ENCODE data around the gene MAPK4.

DNA sequence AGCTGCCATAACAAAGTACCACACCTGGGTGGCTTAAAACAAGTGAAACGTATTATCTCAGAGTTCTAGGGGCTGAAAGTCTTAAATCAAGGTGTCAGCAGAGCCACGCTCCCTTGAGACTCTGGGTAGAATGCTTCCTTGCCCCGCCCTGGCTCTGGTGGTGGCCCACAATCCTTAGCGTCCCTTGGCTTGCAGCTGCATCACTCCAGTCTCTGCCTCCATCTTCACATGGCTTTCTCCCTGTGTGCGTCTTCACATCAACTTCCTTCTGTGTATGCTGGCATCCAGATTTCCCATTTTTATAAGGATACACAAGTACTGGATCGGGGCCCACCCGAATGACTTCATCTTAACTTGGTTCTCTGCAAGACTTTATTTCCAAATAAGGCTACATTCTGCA, 197.5 kb downstream of the MAPK4 start:
- TF ChIP-seq, protein P1, sequence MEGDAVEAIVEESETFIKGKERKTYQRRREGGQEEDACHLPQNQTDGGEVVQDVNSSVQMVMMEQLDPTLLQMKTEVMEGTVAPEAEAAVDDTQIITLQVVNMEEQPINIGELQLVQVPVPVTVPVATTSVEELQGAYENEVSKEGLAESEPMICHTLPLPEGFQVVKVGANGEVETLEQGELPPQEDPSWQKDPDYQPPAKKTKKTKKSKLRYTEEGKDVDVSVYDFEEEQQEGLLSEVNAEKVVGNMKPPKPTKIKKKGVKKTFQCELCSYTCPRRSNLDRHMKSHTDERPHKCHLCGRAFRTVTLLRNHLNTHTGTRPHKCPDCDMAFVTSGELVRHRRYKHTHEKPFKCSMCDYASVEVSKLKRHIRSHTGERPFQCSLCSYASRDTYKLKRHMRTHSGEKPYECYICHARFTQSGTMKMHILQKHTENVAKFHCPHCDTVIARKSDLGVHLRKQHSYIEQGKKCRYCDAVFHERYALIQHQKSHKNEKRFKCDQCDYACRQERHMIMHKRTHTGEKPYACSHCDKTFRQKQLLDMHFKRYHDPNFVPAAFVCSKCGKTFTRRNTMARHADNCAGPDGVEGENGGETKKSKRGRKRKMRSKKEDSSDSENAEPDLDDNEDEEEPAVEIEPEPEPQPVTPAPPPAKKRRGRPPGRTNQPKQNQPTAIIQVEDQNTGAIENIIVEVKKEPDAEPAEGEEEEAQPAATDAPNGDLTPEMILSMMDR (IDR thresholded peaks at IDR 0.05; ENCODE audit: low read length), result no peak
- TF ChIP-seq EZH2 (IDR thresholded peaks at IDR 0.05; ENCODE audit: borderline replicate concordance, low read length), result no peak
